COR-L47 (cell line): Measurements from ENCODE around the gene TLR7.

Experiments used
- DNase-seq: peaks from one replicate; lab custom pipeline; 2025; lab: John Stamatoyannopoulos, UW

The TLR7 gene

DNA sequence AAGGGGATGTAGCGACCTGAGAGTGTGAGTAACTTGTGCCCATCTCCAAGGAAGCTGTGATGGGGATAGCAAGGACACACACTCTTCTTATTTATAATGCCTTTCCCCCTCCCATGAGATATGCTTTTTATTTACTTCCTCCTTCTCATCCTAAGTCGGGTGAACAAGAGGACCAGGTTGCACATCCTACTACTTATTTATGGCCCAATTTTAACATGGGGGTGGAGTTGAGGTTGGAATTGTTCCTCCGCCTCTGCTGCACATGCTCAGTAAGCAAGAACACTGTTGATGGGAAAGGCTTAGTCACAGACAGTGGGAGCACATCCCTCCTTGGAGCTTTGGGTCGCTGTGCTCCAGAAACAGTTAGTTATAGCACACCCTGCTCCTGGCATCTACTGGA lies 24.3 kb downstream of the TLR7 start:
- DNase-seq: no peak

GRCh38 chrX:12891915-12892506 lies 25.1 kb downstream of the TLR7 start:
- no peak for DNase-seq

DNA sequence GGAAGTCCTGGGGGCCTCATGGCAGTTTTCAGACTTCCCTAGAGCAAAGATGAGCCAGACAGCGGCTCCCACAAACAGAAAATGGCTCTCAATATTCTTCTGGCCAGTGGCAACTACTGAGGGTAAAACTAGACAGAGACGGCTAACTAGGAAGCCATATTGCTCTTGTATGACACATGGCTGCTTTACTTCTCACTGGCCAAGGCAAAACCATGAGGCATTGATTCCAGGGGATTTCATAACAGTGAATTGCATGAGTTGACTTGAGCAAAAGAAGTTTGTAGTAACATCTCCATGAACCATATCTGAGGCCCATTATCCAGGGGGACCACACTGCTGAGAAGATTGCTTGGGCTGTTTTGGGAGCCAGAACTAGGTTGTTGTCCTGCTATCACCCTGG lies 25.8 kb downstream of the TLR7 start:
- DNase-seq: no peak

DNA sequence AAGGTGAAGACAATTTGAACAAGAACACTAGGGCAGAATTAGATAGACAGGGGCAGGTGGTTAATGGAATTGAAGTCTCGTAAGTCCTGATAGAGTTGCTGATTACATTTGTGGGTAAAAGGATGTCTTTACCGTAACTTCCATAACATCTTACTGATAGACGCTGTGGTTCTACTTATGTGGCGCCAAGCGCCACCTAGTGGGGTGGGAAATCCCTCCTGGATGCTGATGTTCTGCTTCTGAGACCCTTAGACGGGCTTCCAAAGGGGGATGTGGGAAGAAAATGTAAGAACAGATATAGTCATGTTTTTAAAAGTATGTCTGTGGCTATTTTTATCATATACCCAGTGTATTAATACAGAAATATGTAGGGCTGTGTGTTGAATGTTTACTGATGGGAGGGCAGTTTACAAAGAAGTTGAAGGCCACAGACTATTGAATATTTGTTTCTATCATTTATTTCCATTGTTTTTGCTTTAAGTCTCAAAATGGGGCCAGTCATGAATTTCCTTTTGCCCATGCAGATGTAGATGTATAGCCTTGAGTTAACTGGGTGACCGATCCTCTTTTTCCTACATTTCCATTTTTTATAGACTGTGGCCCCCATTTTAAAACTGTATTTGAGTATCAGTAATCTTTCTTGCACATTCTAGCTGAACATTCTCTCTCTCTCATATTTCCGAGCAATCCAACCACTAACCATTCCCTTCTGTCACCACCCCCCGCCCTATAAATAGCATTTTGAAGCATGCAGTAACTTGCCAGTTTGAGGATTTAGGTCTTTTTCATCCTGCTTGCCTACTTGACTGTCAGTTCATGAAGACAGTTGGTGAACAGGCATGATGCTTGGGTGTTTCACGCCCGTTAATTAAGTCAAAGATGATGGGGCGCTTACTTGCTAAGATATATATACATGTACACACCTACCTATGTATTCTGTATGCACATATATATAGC lies 27.5 kb downstream of the TLR7 start:
- peak; percentile 9 for DNase-seq

DNA sequence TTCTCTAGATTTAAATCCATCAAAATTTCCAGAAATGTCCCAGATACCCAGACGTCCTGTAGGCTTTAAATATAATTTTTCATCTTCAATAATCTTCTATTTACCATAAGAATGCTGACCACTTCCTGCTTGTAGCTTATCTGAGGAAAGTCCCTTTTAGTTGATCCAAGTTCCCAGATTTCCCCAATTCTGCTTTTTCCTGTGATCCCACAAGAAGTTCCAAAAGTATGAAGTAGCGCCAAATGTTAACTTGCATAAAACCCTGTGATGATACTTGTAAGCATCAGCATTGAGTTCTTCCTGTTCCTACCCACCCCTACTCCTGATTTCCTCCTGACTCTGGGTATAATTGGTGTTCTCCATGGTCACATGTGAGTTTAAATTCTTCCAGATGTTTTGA lies 29.0 kb downstream of the TLR7 start:
- no peak for DNase-seq

GRCh38 chrX:12896935-12897334 lies 30.1 kb downstream of the TLR7 start:
- DNase-seq: no peak

GRCh38 chrX:12898073-12898472 lies 31.2 kb downstream of the TLR7 start:
- DNase-seq: no peak

- no peak for DNase-seq
Measured at GRCh38 chrX:12899506-12899905, 32.6 kb downstream of the TLR7 start.

DNA sequence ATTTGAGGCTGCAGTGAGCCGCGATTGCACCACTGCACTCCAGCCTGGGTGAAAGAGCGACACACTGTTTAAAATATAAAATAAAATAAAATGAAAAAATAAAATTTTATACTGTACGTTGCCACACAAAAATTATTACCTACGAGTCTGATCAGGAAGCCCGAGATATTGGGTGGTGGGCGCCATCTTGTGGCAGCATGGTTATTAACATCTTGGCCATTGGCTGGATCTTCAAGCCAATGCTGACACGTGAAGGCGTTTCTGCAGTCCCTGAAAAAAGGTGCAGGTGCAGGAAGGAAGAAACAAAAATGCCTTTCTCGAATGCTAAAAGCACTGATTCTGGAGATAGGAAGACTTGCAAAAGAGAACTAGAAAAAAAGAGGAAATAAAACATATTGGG lies 34.6 kb downstream of the TLR7 start:
- DNase-seq: no peak

GRCh38 chrX:12903646-12904045 lies 36.8 kb downstream of the TLR7 start:
- no peak for DNase-seq

GRCh38 chrX:12906046-12906761 lies 39.3 kb downstream of the TLR7 start, which contains the start of gene TLR8:
TSS of gene TLR8 (plus strand) at chrX:12906620. CDS start at chrX:12906707, 87 bp downstream.
- no peak for DNase-seq

GRCh38 chrX:12910423-12911121 lies 43.7 kb downstream of the TLR7 start:
- DNase-seq: no peak

GRCh38 chrX:12911122-12911470 lies 44.2 kb downstream of the TLR7 start:
- DNase-seq: no peak

- no peak for DNase-seq
Measured at GRCh38 chrX:12912791-12913482, 46.1 kb downstream of the TLR7 start.

- DNase-seq: no peak
Measured at GRCh38 chrX:12917753-12918152, 50.9 kb downstream of the TLR7 start.

DNA sequence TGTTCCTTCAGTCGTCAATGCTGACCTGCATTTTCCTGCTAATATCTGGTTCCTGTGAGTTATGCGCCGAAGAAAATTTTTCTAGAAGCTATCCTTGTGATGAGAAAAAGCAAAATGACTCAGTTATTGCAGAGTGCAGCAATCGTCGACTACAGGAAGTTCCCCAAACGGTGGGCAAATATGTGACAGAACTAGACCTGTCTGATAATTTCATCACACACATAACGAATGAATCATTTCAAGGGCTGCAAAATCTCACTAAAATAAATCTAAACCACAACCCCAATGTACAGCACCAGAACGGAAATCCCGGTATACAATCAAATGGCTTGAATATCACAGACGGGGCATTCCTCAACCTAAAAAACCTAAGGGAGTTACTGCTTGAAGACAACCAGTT lies 52.2 kb downstream of the TLR7 start:
- DNase-seq: no peak

- DNase-seq: no peak
Measured at GRCh38 chrX:12919620-12920019, 52.7 kb downstream of the TLR7 start.

GRCh38 chrX:12920990-12921389 lies 54.1 kb downstream of the TLR7 start:
- no peak for DNase-seq

GRCh38 chrX:12921886-12922598 lies 55.2 kb downstream of the TLR7 start:
- no peak for DNase-seq

- DNase-seq: no peak
Measured at GRCh38 chrX:12922599-12922919, 55.7 kb downstream of the TLR7 start.

- no peak for DNase-seq
Measured at GRCh38 chrX:12929701-12930100, 62.8 kb downstream of the TLR7 start.
